ENCODE measurements around the gene BCAP31. TPM values are rescaled to one million over a fixed set of nuclear protein-coding genes. Genes with fewer than 3 reads are reported as not detected.

The BCAP31 gene
- total and polyA plus RNA-seq, 9 donors: 53.7 to 195 (median 135) TPM

DNA sequence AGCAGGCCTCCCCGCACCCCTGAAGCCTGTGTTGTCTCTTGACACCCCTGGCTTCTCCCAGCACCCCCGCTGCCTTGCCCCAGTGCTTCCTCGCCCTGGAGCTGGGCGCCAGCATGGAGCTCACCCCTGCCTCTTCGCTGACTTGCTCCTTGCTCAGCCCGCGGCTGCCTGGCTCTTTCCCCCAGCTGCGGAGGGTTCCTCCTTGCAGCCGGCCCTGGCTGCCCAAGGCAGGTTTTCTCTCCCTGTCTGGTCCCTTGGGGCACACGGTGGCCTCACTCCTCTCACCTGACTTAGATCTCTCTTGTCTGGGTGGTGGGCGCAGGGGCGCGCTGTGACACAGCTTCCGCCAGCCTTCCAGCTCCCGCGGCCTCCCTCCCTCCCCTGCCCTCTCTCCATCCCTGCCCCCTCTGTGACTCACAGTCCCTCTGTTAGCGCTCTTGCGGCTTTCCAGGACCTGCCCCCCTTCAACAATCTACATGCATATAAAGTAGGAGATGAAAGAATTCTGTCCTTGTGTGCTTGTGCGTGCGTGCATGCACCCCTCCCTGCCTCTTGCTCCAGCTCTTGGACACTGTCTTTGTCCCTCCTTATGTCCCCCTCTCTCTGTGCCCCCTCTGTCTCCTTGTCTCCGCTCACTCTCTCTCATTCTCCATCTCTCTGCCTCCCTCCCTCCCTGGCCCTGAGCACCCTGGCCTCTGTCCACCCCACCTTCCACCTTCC lies 42.1 kb upstream of the BCAP31 start:
- peak in 4 of 5 donors; percentile 28 to 53 (median 40) for DNase-seq
- TF ChIP-seq EP300 (IDR thresholded peaks at IDR 0.05): no peak
- no peak for TF ChIP-seq POLR2A (IDR thresholded peaks at IDR 0.05)
- TF ChIP-seq, protein P1, sequence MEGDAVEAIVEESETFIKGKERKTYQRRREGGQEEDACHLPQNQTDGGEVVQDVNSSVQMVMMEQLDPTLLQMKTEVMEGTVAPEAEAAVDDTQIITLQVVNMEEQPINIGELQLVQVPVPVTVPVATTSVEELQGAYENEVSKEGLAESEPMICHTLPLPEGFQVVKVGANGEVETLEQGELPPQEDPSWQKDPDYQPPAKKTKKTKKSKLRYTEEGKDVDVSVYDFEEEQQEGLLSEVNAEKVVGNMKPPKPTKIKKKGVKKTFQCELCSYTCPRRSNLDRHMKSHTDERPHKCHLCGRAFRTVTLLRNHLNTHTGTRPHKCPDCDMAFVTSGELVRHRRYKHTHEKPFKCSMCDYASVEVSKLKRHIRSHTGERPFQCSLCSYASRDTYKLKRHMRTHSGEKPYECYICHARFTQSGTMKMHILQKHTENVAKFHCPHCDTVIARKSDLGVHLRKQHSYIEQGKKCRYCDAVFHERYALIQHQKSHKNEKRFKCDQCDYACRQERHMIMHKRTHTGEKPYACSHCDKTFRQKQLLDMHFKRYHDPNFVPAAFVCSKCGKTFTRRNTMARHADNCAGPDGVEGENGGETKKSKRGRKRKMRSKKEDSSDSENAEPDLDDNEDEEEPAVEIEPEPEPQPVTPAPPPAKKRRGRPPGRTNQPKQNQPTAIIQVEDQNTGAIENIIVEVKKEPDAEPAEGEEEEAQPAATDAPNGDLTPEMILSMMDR (IDR thresholded peaks at IDR 0.05): no peak
- Histone ChIP-seq H3K4me3 (no peak overlapping the region), H3K36me3 (no peaks in the 10 kb centered on the region), H3K27ac (no peak overlapping the region), H3K27me3 (no peaks in the 10 kb centered on the region), H3K9me3 (no peaks in the 10 kb centered on the region), H3K4me1 (ENCODE audit: insufficient read depth) (no peaks in the 10 kb centered on the region)
- 58 to 64% (median 60%) methylated on average over 21 of the region's 21 CpGs for WGBS, 3 donors
- intact Hi-C loops (cut with DNase I): loop anchor here in 3 of 4 donors (5.0 kb wide), 3 partner anchors 186 to 291 kb away; no protein-coding TSS in a partner anchor

DNA sequence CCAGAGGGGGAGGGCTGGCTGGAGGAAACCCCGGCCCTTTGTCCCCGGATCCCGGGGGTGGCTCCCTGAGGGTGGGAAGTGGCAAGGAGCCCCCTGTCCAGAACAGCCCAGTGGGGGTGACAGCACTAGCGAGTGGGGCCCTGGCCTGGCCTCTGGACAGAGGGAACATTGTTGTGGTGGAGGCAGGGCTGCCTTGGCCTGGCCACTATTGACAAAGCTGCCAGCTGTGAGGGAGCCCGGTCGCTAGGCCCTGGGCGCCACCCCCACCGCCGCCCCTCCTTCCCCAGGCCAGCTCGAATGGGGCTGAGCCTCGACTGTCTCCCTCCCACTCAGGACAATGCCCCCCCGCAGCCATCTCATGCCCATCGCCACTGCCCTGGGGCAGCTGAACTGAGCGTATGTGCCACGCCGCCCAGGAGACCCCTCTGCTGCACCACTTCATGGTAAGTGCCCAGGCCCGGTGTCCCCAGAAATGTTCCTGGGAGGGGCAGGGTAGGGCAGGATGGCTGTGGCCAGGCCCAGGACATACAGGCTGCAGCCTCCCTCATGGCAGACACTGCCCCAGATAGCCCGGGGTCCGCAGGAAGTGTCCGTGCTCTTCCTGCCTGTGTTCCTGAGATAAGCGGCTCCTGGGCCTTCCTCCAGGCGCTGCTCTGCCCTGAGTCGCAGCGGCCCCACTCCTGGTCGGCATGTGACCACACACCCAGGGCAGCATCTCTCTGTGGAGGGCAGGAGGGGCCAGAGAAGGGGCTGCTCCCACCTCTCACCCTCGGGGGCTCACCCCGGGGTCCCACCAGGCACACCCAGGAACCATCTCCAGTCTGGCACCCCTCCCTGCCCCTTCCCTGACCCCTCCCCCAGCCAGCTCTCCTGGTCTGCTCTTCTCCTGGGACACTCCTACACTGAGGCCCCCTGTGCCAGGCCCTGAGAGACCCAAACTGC lies 41.2 kb upstream of the BCAP31 start:
- 63 to 80% (median 79%) methylated on average over 24 to 27 of the region's 27 CpGs for WGBS, 3 donors
- intact Hi-C loops (cut with DNase I): loop anchor here (2.0 to 5.0 kb wide), 4 partner anchors 187 to 292 kb away; no protein-coding TSS in a partner anchor
- TF ChIP-seq POLR2A (IDR thresholded peaks at IDR 0.05) (no peak), EP300 (IDR thresholded peaks at IDR 0.05) (no peak)
- TF ChIP-seq, protein P1 (IDR thresholded peaks at IDR 0.05): no peak
- Histone ChIP-seq H3K4me3 (peak overlapping the region; percentile 27), H3K4me1 (ENCODE audit: insufficient read depth) (no peaks in the 10 kb centered on the region), H3K9me3 (no peaks in the 10 kb centered on the region), H3K36me3 (no peaks in the 10 kb centered on the region), H3K27ac (no peak overlapping the region), H3K27me3 (no peaks in the 10 kb centered on the region)
- DNase-seq: peak in 4 of 5 donors; percentile 25 to 66 (median 31)

DNA sequence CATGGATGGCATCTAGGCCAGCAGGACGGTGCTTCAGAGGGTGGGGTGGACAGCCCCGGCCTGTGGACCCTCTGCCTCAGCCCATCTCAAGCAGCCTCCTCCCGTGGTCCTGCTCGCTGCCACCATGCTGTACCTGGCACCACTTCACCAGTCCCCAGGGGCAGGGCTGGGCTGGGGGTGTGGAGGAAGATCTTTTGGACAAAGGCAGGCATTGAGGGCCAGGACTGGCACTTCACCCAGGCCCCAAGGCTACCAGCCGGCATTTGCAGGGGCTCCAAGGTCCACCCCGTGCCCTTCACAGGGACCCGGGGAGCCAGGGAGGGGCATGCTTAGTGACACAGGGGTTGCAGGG lies 40.6 kb upstream of the BCAP31 start:
- WGBS, 3 donors: 82 to 91% (median 88%) methylated on average over 5 to 7 of the region's 7 CpGs
- intact Hi-C loops (cut with DNase I): loop anchor here (2.0 to 5.0 kb wide), 4 partner anchors 188 to 293 kb away; no protein-coding TSS in a partner anchor
- Histone ChIP-seq H3K4me3 (peak overlapping the region; percentile 27), H3K27me3 (no peaks in the 10 kb centered on the region), H3K36me3 (no peaks in the 10 kb centered on the region), H3K4me1 (ENCODE audit: insufficient read depth) (no peaks in the 10 kb centered on the region), H3K27ac (no peak overlapping the region), H3K9me3 (no peaks in the 10 kb centered on the region)
- peak in 1 of 5 donors; percentile 18 for DNase-seq
- TF ChIP-seq, protein P1 (IDR thresholded peaks at IDR 0.05): no peak
- TF ChIP-seq POLR2A (IDR thresholded peaks at IDR 0.05) (no peak), EP300 (IDR thresholded peaks at IDR 0.05) (no peak)

DNA sequence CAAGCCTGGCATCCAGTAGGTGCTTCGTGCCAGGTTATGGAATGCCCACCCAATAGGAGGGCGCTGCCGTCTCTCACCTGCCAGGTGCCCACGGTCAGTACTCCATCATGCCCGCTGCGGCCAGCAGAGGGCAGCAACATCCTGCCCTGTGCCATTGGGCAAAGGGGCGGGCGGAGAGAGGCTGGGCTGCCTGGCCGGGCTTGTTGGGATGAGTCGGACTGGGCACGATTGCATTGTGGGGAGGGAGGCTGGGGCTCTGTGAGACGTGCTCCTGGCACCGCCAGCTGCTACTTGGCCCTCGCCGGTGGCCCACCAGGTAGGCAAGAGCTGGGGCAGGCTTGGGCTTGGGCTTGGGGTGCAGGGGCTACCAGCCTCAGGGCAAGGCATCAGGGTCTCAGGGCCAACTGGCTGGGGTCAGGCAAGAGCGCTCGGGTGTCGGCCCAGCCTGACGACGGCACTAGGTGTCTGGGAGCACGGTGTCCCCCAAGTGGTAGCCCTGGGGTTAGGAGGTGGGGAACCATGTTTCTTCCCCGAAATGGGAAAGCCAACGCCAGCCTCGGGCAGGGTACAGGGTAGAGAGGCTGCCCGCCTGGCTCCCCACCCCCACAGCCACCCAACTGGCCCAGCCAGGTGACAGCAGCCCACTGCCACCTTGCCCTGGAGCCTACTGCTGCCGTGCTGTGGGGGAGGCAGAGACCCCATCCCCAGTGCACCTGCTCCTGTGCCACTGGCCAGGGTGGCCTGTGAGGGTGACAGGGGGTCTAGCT lies 40.0 kb upstream of the BCAP31 start, which contains the start of gene PLXNB3:
PLXNB3 (plus strand) TSS at position 261 of the 767 bp plus-strand sequence. CDS start 1,287 bp downstream, outside the sequence.
- no peak within 1 kb of the TSS for H3K27ac ChIP-seq
- H3K36me3 ChIP-seq: no peaks in the 10 kb centered on the region
- WGBS, 3 donors: 35 to 38% (median 38%) methylated on average over 26 of the region's 26 CpGs
- H3K4me1 ChIP-seq (ENCODE audit: insufficient read depth): no peaks in the 10 kb centered on the region
- H3K9me3 ChIP-seq: no peaks in the 10 kb centered on the region
- intact Hi-C loops (cut with DNase I): loop anchor here in 2 of 4 donors (2.0 to 5.0 kb wide), 2 partner anchors 188 to 189 kb away; no protein-coding TSS in a partner anchor
- peak; percentile 64 to 81 (median 74) for DNase-seq
- TF ChIP-seq EP300 (IDR thresholded peaks at IDR 0.05) (no peak), POLR2A (IDR thresholded peaks at IDR 0.05) (peak; percentile 10)
- TF ChIP-seq, protein P1 (IDR thresholded peaks at IDR 0.05): peak; percentile 58 to 71 (median 66)
- no peaks in the 10 kb centered on the region for H3K27me3 ChIP-seq
- H3K4me3 ChIP-seq: peak within 1 kb of the TSS; percentile 27

Data from ovary (tissue), 9 donors.